SU-DHL-6 (cell line): ENCODE data around the gene ADCY7.

ENCODE experiments used
- CTCF ChIP-seq: fragments of 200-600 bp; sonication (generic); IDR thresholded peaks from one replicate; pipeline ENCODE4 v1.5.1; 2017; ENCODE audit warnings: antibody characterized with exemption, mild to moderate bottlenecking, low read length, moderate library complexity; ENCODE audit not compliant: insufficient read depth, poor library complexity, severe bottlenecking
- EZH2phosphoT487 ChIP-seq: fragments of 200-600 bp; sonication (generic), shearing (Covaris generic); conservative IDR thresholded peaks from 2 replicates; pipeline ENCODE4 v1.6.1; 2018; ENCODE audit warnings: mild to moderate bottlenecking, antibody characterized with exemption, low read length, moderate library complexity, mixed read lengths

- TF ChIP-seq CTCF (no peak), EZH2phosphoT487 (no peak)
These were observed 22.2 kb upstream of the ADCY7 start for GRCh38 chr16:50244140-50244503.
